GM10266 (cell line): Measurements from ENCODE around the gene TRIM71.
"Not testable (repeated sequence)": the region's sequence is repeated elsewhere in the genome, so short reads cannot be mapped to it uniquely, and the experiment has no call there.

Experiments used
- DNase-seq: peaks from one replicate; pipeline ENCODE4 v3.0.0; 2012; ENCODE audit errors: extremely low spot score
- CTCF ChIP-seq: IDR thresholded peaks from 2 replicates; pipeline ENCODE4 v1.5.1; 2012; ENCODE audit warnings: mild to moderate bottlenecking, low read depth; ENCODE audit not compliant: control insufficient read depth, insufficient read depth; ENCODE audit errors: missing control alignments

TRIM71 gene

DNA sequence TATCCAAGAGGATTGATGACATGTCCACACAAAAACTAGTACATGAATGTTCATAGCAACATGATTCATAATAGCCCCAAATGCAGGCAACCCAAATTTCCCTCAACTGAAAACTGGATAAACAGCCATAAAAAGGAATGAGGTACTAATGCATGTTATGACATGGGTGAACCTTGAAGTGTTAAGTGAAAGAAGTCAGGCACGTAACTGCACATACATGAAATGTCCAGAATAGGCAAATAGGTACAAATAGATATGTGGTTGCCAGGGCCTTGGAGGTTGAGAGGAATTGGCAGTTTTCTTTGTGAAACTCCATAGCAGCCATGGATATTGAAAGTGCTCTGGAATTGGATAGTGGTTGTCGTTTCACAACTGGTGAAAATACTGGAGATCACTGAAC, 81.5 kb downstream of the TRIM71 start:
- TF ChIP-seq CTCF = no peak
- no peak for DNase-seq

- DNase-seq = no peak
- TF ChIP-seq CTCF = no peak
Observed at GRCh38 chr3:32901005-32901932, 83.5 kb downstream of the TRIM71 start.

GRCh38 chr3:32902887-32903371, 85.1 kb downstream of the TRIM71 start:
- not testable (repeated sequence) for DNase-seq
- TF ChIP-seq CTCF = peak; percentile 63

DNA sequence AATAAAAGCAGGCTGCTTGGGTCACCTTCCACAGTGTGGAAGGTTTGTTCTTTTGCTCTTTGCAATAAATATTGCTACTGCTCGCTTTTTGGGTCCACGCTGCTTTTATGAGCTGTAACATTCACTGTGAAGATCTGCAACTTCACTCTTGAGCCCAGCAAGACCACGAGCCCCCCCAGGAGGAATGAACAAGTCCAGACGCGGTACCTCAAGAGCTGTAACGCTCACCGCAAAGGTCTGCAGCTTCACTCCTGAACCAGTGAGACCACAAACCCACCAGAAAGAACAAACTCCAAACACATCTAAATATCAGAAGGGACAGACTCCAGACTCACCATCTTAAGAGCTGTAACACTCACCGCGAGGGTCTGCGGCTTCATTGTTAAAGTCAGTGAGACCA, 86.2 kb downstream of the TRIM71 start:
- no peak for DNase-seq

DNA sequence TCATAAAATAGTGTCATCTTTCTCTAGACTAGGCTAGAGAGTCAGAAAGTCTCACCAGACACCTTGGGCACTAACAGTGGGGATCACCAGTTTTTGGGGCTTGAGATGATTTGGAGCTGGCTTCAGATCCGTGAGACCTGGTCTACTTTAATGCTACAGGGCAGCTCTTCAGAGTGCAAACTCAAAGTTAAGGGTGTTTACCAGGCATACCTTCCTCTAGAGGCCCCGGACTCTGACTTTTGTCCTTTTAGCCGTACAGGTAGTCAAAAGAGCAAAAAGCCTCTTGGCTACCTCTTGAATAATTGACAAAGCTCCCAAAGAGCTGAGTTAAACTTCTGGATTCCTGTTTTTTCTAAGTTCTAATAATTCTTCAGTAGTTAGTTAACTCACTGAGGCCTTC, 92.2 kb downstream of the TRIM71 start:
- no peak for DNase-seq
- TF ChIP-seq CTCF = no peak

More for the DNA sequence above, 86.2 kb downstream of the TRIM71 start:
- TF ChIP-seq CTCF = no peak

GRCh38 chr3:32910954-32911353, 93.2 kb downstream of the TRIM71 start:
- no peak for DNase-seq
- TF ChIP-seq CTCF = no peak

- no peak for DNase-seq
- no peak for TF ChIP-seq CTCF
Observed at GRCh38 chr3:32912046-32912445, 94.2 kb downstream of the TRIM71 start.
